D721Med (cell line): ENCODE results near the gene YEATS4.

Source experiments
- DNase-seq: peaks from one replicate; pipeline ENCODE4 v3.0.0; 2011; ENCODE audit warnings: low spot score; ENCODE audit not compliant: insufficient read length
- FAIRE-seq: peaks from 2 replicates; lab custom pipeline; 2011; peaks lifted over from hg19 to GRCh38; lab: Jason Lieb, UNC
- CTCF ChIP-seq: IDR thresholded peaks from 2 replicates; pipeline ENCODE4 v1.5.1; 2012; ENCODE audit warnings: mild to moderate bottlenecking, control low read depth; ENCODE audit not compliant: insufficient read depth; ENCODE audit errors: missing control alignments

The YEATS4 gene

GRCh38 chr12:69329669-69330428, 29.7 kb upstream of the YEATS4 start:
- DNase-seq (no peak), FAIRE-seq (no peak)
- TF ChIP-seq CTCF: no peak

- DNase-seq (no peak), FAIRE-seq (no peak)
- no peak for TF ChIP-seq CTCF
Measured at GRCh38 chr12:69330475-69331473, 28.8 kb upstream of the YEATS4 start.

DNA sequence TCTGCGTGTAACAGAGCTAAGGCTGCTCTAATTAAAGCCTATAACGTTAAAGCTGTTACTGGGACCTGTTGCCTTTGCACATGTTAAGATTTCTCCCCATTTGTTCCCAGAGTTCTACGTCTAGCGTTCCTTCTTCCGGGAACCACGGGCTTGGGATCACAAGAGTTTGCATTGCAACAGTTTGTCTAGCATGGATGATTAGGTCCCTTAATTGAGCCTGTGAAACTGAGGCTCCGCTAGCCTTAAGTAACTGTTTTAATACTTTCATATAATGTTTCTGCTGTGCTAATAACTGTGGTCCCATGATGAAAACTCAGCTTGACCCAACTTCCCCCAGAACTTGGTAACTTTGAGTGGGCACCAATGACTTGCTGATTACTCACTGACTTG, 28.0 kb upstream of the YEATS4 start:
- no peak for DNase-seq
- no peak for FAIRE-seq
- TF ChIP-seq CTCF: no peak

- DNase-seq: no peak
- FAIRE-seq: no peak
- TF ChIP-seq CTCF: no peak
Measured at GRCh38 chr12:69331909-69332684, 27.4 kb upstream of the YEATS4 start.

GRCh38 chr12:69332815-69333358, 26.7 kb upstream of the YEATS4 start:
- TF ChIP-seq CTCF: no peak
- FAIRE-seq: no peak
- DNase-seq: no peak

DNA sequence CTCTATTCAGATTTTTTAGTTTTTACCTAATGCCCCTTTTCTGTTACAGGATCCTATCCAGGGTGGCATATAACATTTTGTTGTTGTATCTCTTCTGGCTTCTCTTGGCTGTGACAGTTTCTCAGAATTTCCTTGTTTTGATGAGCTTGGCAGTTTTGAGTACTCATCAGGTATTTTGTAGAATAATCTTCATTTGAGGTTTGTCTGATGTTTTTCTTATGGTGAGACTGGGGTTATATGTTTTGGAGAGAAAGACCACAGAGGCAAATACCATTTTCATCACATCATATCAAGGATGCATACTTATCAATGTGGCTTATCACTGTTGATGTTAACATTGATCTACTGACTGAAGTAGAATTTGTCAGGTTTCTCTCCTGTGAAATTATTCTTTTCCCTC, 25.4 kb upstream of the YEATS4 start:
- FAIRE-seq (no peak), DNase-seq (no peak)
- no peak for TF ChIP-seq CTCF
